Measurements from ENCODE around the gene FPGS. TPM values are rescaled to one million over a fixed set of nuclear protein-coding genes. Genes with fewer than 3 reads are reported as not detected.
"Not testable (repeated sequence)": the region's sequence is repeated elsewhere in the genome, so short reads cannot be mapped to it uniquely, and the experiment has no call there.

Gene FPGS
- total RNA-seq, 1 donor from 2014 or later: 69.7 TPM

GRCh38 chr9:127826253-127826913 is 23.7 kb downstream of the FPGS start:
- DNase-seq (ENCODE audit: low spot score) (no peak), ATAC-seq (no peak)
- intact Hi-C loops (cut with DNase I): no loop called here

DNA sequence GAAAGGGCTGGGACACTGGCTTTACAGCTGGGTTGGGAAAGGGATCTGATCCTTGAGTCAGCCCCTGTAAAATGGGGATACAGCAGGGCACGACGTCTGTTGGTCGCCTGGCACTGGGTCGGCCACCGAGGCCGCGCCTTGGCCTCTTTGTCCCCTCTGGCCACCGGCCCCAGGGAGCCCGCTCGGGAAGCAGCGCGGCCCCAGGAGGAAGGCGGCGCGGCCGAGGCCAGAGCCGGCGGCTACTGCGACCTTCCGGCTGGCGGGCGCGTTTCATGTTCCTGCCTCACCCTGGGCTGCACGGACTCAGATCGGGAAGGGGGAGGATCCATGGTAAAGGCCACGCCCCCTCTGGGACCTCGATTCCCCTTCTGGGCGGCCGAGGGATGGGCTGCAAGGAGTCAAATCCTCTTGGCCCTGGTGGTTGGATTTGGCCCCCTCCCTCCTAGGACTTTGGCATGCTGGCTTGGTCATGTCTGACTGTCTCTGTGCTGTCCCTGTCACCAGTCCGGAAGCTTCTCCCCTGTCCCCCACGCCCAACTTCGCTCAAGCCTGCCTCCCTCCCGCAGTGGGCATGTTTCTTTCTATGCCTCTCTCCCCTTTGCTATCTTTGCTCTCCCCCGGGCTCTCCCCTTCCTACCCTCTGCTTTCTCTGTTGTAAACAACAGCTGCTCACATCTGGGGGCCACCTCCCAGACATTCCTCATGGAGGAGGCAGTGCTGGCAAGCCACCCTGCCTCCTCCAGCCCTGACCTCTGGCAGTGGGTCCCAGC is 25.8 kb downstream of the FPGS start:
- peak; percentile 96 for DNase-seq (ENCODE audit: low spot score)
- intact Hi-C loops (cut with DNase I): no loop called here
- ATAC-seq: peak; percentile 94

DNA sequence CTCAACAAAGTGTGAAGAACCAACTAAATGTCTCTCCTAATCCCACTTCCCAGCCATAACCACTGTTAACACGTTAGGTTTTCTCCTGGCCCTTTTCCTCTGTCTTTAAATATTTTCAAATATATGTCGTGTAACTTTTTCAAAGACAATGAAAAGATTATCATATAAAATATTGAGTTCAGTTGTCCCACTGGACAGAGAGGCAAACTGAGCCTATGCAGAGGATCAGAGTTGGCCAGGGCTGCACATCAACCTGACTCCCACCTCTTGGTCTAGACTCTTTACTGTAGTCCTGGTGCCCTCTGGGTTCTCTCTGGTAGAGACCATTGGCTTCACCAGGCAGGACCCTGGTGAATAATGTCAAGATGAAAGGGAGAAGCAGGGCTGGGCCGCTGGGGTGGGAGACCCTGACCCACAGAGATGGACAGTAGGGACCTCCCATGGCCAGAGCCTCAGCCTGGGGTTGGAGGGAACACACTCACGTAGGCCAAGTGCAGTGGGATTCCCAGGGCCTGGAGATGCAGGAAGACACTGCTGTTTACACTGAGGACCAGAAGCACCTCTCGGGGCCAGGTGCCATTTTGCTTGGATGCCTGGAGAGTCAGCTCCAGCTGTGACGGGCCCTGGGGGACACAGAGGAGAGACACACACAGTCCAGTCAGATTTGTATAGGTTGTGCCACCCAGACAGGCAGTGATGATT is 26.7 kb downstream of the FPGS start:
- DNase-seq (ENCODE audit: low spot score) (no peak), ATAC-seq (no peak)
- intact Hi-C loops (cut with DNase I): no loop called here

DNA sequence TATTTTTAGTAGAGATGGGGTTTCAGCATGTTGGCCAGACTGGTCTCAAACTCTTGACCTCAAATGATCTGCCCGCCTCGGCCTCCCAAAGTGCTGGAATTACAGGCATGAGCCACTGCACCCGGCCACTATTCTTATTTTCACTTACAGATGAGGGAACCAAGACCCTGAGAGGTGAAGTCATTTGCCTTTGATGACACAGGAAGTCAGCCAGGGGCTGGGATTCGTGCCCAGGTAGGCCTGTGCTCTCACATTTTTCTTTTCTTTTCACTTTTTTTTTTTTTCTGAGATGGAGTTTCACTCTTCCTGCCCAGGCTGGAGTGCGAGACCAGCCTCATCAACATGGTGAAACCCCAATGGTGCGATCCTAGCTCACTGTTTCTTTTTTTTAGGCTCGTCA is 29.6 kb downstream of the FPGS start:
- ATAC-seq: no peak
- intact Hi-C loops (cut with DNase I): no loop called here

DNA sequence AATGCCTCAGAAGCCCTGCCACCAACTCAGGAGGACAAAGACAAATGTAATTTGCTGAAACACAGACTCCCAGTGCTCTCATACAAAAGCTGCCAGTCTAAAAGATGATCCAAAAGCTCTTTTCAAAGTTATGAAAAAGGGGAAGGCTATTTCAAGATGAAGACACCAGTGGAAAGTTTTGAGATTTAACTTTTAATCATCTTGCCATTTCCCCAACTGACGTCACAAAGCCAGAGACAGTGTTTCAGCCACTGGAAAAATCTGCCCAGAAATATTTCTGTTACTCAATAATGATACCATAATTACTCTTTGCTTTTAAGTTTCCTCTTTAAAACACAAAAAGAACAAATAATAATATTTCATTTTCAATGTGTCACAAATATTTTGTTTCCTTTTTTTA is 30.9 kb downstream of the FPGS start:
- intact Hi-C loops (cut with DNase I): no loop called here
- ATAC-seq (peak; percentile 36), DNase-seq (ENCODE audit: low spot score) (no peak)

More for the DNA sequence above, 29.6 kb downstream of the FPGS start:
- no peak for DNase-seq (ENCODE audit: low spot score)

- peak; percentile 26 for ATAC-seq
- intact Hi-C loops (cut with DNase I): no loop called here
- no peak for DNase-seq (ENCODE audit: low spot score)
Measured at GRCh38 chr9:127835991-127836516, 33.4 kb downstream of the FPGS start.

- intact Hi-C loops (cut with DNase I); ATAC-seq; DNase-seq (ENCODE audit: low spot score): not testable (repeated sequence)
Measured at GRCh38 chr9:127836561-127836960, 33.9 kb downstream of the FPGS start.

DNA sequence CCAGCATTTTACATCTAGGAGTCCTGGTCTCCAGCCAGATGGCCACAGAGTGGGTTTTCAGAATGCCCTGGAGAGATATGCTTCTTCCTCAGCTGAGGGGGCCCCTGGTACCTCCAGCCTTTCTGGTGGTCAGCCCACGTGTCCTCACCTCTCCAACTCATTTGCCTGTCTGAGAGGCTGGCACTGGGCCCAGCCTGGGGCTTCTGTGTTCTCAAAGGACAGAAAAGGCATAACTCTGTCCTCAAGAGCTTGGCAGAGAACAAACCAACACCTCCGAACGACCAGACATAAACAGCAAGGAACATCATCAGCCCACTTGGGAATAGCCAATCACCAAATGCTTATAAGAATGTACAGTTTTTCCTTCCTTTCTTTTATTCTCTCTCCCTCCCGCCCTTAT is 34.7 kb downstream of the FPGS start:
- DNase-seq (ENCODE audit: low spot score): no peak
- ATAC-seq: no peak
- intact Hi-C loops (cut with DNase I): no loop called here

- intact Hi-C loops (cut with DNase I): no loop called here
Measured at GRCh38 chr9:127838375-127839078, 35.8 kb downstream of the FPGS start.

DNA sequence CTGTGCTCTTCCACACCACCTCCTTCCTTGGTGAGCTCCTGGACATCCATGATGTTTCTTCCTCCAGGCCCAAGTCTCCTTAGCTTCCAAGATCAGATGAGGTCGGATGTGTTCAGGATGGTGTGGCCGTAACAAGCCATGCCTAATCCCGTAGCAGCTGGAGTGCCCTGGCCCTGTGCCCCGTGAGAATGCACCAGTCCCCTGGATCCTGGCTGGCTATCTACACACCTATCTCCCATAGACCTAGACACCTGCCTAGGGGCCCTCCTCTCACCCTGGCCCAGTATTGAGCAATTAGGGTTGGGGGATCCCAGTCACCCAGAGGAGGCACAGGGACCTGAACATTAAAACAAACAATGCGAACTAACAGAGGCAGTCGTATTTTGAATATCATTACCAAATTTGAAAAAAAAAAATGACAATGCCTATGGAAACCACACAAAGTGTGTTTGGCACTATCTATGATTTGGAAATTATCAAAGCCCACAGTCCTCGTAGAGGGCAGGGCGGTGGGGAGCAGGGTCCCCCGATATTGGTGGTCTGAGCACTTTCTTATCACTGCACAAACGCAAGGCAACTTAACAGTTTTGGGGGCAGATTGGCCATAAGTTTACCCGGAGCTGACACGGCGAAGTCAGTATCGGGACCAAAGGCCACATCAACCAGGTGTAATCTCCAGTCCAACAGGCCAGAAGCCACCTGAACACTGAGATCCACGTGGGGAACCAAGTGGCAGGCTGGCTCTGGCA is 38.6 kb downstream of the FPGS start:
- intact Hi-C loops (cut with DNase I): no loop called here
- DNase-seq (ENCODE audit: low spot score): no peak
- ATAC-seq: no peak

More at GRCh38 chr9:127838375-127839078, 35.8 kb downstream of the FPGS start:
- peak; percentile 85 for DNase-seq (ENCODE audit: low spot score)
- peak; percentile 72 for ATAC-seq

- intact Hi-C loops (cut with DNase I): no loop called here
- DNase-seq (ENCODE audit: low spot score): no peak
- ATAC-seq: peak; percentile 66
Measured at GRCh38 chr9:127844821-127845359, 42.2 kb downstream of the FPGS start.

- intact Hi-C loops (cut with DNase I): not testable (repeated sequence)
Measured at GRCh38 chr9:127845619-127846018, 42.9 kb downstream of the FPGS start.

GRCh38 chr9:127846443-127847177 is 43.9 kb downstream of the FPGS start:
- ATAC-seq (peak; percentile 60), DNase-seq (ENCODE audit: low spot score) (peak; percentile 65)
- intact Hi-C loops (cut with DNase I): no loop called here

More at GRCh38 chr9:127845619-127846018, 42.9 kb downstream of the FPGS start:
- ATAC-seq; DNase-seq (ENCODE audit: low spot score): not testable (repeated sequence)

- no peak for DNase-seq (ENCODE audit: low spot score)
- intact Hi-C loops (cut with DNase I): no loop called here
- ATAC-seq: peak; percentile 41
Measured at GRCh38 chr9:127847178-127847510, 44.5 kb downstream of the FPGS start.

- no peak for ATAC-seq
- intact Hi-C loops (cut with DNase I): no loop called here
- DNase-seq (ENCODE audit: low spot score): no peak
Measured at GRCh38 chr9:127847833-127848755, 45.4 kb downstream of the FPGS start.

DNA sequence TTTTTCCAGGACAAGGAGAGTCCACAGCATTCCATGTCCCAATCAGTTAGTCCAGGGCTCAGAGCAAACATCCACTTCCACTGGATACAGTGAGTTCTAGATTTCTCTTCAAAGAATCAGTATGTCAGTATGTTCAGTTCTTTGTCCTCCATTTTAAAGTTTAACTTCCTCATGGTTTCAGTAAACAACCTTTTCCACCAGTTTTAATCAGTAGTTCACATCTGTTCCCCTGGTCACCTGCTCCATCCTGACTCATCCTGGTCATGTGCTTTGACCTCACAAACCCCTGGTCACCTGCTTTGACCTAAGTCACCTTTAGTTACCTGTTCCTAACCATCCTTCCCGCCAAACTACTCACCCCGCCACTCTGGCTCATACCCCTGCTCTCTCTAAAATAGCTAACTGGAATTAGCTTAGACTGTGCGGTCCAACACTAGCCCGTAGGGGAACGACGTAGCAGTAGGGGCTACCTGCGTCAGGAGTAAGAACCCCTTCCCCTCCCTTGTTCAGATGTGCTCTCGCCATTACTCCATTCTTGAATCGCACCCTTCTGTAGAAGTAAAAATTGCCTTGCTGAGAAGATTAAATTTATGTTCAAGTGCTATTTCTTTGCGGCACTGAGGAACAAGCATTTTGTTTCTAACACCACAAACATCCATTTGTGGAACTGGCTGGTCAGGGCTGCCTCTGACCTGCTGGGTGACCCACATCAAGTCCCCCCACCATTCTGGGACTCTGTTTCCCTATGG is 46.2 kb downstream of the FPGS start:
- intact Hi-C loops (cut with DNase I): no loop called here
- no peak for DNase-seq (ENCODE audit: low spot score)

More for the DNA sequence above, 46.2 kb downstream of the FPGS start:
- no peak for ATAC-seq

Data from sciatic nerve (tissue), 2 donors.